GM19238 (cell line): ENCODE data around the gene ZNF254.
"Not testable (repeated sequence)": the region's sequence is repeated elsewhere in the genome, so short reads cannot be mapped to it uniquely, and the experiment has no call there.

Source experiments
- DNase-seq: peaks from one replicate; pipeline ENCODE4 v3.0.0; 2011; ENCODE audit warnings: low spot score; ENCODE audit not compliant: insufficient read length

The ZNF254 gene

DNA sequence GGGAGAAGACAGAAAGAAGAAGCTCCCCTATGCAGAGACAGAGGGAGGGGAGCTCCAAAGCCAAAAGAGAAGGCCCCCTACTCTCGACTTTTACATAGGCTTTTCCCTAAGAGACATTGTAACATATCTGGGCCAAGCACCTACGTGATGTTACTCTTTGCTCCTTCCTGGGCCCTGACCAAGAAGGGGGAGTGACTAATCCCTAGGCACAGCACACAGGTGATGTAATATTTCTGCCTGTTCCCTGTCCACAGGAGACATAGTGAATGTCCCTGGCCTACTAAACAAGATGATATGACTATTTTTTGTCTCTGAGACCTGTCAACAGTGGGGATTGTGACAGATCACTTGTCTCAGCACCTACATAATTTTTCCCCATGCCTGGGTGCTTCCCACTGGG, 15.9 kb upstream of the ZNF254 start:
- no peak for DNase-seq

DNA sequence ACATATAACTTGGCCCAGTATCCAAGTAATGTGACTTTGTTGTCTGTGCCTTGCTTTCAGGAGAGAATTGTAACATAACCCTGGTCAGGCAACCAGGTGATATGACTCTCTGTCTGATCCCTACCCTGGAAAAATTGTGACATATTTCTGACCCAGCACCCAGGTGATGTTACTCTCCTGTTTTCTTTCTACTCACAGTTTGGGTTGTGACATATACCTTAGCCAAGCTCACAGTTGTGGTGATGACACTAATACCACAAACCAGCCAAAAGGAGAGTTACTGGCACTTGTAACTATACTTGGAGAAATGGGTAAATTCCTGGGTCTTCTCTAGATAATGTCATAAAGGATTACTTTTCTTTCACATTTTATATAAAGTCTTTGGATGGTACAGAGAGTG, 14.3 kb upstream of the ZNF254 start:
- no peak for DNase-seq

DNA sequence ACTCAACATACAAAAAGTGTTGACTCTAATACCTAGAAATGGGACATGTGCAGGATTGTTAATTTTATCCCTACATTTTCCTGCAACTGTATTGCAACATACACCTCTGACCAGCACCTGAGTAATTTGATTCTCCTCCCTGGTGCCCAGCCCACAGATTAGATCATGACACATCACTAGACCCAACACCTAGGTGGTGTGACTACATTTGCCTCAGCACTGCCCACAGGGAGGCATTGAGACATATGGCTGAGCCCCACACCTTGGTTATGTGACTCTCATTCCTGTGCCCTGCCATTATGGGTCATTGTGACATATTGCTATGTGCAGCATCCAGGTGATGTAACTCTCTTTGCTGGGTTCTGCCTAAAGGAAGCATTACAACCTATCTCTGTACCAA, 13.2 kb upstream of the ZNF254 start:
- DNase-seq = no peak

DNA sequence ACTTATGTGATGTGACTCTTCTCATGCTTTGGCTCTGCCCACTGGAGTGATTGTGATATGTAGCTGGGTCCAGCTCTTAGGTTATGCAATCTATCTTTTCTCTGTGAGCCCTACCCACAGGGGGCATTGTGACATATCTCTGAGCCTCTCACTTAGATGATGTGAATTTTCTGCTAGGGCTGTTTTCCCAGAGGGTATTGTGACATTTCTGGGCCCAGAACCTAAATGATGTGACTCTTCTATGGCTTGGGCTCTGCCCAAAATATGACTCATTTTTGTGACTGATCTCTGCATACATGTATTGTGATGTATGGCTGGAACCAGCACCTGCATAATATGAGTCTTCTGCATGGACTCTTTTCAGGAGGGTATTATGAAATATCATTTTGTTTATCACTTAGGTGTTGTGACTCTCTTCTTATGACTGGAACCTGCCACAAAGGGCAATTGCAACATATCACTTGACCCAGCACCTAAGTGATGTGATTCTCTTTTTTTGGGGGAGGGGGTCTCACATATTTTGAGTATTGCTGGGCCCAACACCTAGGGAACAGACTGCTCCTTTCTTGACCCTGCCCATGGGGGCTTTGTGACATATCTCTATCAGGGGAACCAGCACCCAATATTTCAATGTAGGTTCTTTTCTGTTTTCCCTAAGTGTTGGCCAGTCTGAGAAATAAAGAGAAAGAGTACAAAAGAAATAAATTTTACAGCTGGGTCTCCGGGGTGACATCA, 12.1 kb upstream of the ZNF254 start:
- no peak for DNase-seq

DNA sequence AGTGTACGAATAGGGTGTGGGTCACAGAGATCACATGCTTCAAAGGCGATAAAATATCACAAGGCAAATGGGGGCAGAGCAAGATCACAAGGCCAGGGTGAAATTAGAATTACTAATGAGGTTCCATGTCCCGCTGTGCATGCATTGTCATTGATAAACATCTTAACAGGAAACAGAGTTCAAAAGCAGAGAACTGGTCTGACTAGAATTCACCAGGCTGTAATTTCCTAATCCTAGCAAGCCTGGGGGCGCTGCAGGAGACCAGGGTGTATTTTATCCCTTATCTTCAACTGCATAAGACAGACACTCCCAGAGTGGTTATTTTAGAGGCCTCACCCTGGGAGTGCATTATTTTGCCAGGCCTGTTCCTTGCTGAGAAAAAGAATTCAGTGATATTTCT, 11.5 kb upstream of the ZNF254 start:
- DNase-seq = not testable (repeated sequence)

DNA sequence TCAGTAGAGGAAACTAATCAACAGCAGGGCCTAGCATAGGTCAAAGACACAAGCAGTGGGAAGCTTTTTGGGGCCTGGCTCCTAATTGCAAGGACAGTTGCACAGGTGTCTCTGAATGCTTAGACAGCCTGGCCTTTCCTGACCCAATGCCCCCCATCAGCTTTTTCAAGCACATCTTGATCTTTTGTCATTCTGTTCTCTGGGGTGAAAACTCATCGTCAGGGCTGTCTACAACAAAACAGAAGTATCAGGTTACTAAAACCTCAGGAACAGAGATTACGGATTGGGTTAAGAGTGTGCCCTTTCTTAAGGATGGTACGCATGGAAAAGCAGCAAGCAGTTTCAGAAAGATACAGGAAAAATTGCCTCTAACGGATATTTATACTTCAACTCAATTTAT, 8.3 kb upstream of the ZNF254 start:
- no peak for DNase-seq

DNA sequence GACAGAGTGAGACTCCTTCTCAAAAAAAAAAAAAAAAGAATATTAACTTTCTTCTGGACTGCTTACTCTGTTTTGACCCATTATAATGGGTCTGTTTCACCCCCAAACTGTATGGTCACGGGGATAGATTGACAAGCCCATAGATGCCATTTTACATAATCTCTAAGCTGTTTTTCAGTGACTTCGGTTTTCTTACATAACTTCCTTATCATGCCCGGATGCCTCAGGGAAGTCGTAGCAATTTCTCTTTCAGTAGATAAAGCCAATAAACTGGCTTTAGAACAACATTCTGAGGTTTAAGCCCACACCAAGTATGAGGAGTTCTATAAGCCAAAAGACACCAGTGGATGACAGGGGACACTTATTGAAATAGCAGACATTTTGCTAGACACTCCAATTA, 5.9 kb upstream of the ZNF254 start:
- DNase-seq = no peak

DNA sequence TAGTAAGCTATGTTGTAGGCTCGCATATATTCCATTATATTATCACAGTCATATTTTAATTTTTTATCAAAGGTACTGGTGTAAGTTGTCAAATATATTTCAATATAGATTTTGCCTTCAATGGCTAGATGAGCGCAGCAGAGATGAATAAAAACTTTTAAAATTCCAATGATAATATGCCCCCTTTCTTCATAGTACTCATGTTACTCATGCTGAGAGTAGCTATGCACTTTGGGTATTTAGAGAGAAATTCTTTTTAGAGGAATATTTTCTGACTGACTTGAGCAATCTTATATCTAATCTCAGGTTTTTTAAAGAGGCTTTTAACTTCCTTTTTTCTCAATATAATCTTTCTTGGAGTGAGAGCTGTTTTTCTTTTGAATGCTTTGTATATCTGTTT, 11.4 kb downstream of the ZNF254 start:
- DNase-seq = no peak

DNA sequence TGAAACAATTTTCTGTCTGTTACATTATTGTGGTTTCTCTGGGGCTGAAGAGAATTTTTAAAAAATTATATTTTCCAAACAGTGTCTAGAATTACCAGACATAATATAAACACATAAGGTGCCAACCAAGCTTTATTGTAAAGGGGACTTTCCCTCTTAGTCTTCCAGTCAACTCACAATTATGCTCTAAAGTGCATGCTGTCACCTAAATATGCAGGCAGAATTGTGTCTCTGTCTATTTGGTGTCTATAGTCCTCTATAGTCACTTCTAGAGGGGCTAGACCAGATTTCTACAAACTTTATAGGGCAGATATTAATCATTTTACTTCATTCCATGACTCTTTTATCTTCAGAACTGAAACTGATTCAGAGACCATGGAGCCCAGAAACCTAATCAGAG, 12.8 kb downstream of the ZNF254 start:
- DNase-seq = no peak

DNA sequence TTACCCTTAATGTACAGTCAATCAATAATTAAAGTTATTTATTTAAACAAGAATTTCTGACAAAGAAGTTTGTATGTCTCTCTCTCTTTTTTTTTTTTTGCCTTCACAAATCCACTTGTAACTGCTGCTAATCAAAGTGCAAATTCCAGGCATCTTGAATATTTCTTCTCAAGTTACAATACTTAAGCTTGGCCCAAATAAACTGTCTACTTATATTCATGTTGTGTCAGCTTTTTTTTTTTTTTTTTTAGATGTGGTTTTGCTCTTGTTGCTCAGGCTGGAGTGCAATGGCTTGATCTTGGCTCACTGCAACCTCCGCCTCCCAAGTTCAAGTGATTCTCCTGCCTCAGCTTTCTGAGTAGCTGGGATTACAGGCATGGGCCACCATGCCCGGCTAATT, 13.6 kb downstream of the ZNF254 start:
- not testable (repeated sequence) for DNase-seq

DNA sequence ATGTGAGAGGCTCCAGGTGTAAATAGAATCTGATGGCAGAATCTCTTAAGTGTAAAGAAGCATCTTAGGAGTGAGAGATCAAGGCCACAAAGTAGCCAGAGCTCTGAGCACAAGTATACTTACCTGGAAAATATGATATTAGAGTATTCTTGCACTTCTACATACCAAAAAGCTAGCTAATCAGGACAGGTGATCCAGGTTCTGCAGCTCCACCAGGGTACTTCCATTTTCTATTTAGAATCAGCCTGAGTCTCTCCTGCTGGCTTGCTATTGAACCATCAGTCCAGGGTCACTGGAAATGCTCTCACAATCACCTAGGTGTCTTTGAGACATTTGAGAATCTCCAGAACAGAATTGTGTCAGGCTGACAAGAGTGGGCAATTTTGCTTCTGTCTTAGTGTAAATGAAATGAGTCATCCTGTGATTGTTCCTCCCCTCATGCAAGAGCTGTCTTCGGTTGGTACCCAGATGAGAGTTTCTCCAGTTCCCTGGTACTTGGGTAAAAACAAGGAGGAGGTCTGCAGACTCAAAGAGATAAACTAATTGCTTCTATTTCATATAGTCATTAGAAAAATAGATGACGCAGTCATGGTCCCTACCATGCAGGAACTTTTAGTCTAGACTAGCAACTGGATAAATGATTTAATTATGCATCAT, 14.6 kb downstream of the ZNF254 start:
- no peak for DNase-seq

DNA sequence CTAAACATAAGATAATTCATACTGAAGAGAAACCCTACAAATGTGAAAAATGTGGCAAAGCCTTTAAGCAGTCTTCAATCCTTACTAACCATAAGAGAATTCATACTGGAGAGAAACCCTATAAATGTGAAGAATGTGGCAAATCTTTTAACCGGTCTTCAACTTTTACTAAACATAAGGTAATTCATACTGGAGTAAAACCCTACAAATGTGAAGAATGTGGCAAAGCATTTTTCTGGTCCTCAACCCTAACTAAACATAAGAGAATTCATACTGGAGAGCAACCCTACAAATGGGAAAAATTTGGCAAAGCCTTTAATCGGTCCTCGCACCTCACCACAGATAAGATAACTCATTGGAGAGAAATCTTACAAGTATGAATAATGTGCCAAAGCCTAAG, 40.6 kb downstream of the ZNF254 start:
- DNase-seq = no peak

DNA sequence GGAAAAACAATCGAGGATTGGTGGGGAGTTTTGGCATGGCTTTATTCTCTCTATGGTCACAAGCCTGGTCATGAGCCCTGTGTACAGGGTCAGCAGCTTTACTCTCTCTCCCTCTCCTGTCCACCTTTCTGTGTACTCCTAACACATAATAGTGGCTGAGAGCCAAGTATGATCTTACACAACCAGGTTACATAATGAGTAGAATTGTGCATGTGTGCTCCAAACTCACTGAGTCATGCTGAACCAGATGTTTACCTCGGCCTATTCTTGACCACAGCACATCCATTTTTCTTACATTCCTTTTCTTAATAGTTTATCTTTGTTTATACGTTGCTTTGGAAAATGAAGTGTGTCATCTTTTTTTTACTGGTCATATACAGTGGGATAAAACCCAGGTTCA, 53.1 kb downstream of the ZNF254 start:
- no peak for DNase-seq

DNA sequence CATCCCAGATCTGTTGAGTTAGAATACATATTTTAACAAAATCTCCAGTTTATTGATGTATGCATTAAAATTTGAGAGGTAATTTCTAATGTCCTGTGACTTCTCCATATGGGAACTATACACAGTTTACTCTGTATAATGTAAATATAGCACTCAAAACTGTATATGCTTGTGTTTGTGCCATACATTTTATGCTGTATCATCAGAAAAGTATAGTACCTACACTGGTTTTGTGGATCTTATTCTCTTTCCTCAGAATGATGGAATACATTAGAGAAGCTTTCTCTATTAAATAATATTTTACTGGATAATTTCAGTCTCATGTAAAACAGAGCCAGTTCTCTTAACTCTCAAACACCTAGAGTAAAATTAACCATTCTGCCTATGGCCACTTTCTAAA, 53.6 kb downstream of the ZNF254 start:
- DNase-seq = no peak

DNA sequence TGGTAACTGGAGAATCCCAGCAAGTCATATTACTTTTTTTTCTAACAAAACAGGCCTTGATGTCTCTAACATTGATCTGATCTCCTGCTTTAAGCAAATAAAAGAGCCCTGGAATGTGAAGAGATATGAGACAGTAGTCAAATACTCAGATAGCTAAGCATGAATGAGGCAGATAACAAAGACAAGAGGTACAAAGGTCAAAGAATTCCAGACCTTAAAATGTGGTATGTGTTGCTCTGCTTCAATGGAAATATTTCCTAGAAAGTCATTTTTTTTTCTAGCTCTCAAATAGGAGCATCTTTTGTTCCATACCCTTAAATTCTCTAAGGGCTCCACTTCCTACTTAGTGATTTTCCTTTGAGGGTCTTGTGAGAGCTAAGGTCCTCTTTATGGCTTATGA, 54.6 kb downstream of the ZNF254 start:
- no peak for DNase-seq

DNA sequence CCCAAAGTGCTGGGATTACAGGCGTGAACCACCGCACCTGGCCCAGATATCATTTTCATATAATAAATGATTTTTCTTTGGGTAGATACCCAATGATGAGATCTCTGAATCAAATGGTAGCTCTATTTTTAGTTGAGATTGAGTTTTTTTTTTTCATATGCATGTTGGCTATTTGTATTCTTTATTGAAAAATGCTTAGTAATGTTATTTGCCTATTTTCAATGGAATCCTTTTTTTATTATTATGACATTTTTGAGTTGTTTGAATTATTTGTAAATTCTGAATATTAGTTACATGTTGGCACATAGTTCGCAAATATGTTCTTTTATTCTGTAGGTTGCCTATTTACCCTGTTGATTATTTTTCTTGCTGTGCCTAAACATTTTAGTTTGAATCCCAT, 55.8 kb downstream of the ZNF254 start:
- no peak for DNase-seq

DNA sequence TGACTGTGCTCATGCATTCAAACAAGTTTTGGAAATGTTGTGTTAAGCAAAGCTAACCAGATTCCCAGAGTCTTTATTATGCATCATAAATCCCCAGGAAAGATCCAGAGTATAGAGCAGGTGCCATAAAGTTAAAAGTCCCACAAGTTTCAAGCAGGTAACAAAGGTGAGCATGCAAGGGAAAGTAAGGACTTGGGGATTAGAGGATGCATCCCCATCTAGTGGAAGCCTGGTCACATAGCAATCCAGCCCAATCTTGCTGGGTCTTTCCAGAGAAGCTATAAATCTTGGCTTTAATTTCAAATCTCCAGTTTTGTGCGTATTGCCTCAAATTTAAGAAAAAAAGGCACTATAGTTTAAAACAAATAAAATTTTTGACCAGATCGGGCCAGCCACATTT, 72.7 kb downstream of the ZNF254 start:
- no peak for DNase-seq

DNA sequence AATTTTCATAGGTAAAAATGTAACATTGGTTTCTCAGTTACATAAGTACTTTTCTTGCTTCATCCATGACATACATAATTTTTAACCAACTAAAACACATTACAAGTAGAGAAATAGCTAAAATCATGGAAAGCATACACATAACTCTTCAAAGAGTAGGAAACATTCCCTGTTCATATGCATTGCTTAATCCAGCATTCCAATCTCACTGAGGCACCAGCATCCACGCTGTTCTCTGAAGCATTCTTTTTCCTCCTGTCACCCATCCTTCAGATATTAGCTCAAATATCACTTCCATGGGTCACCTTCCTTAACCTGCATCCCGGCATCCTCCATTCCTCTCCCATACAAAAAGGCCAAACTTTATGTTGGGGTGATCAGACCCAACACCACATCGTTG, 79.1 kb downstream of the ZNF254 start:
- no peak for DNase-seq

DNA sequence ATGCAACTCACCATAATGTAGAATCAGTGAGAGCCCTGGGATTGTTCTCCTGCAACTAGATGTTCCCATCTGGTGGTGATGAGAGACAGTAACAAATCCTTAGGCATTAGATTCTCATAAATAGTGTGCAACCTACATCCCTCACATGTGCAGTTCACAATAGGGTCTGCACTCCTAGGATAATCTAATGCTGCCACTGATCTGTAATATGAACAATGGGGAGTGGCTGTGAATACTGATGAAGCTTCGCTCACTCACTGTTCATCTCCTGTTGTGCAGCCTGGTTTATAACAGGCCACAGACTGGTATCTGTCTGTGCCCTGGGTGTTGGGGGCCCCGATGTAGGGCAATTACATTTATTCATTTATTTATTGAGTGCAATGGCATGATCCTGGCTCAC, 86.9 kb downstream of the ZNF254 start:
- no peak for DNase-seq

DNA sequence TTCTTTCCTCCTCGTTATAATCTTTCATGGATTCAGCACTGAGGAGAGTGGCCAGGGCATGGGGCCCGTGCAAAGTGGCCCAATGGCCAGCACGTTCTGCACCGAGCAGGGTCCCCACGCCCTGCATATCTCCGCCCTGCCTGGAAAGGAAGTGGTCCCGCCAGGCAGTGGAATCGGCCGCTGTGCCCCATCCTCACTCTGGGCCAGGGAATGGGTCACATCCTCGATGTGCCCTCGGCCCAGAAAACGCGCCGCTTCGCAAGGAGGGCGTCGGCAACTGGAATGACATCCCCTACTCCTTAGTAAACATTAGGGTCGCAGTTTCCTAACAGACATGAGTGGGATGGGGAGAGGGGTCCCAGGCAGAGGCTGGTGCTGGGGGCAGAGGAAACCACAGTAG, 90.7 kb downstream of the ZNF254 start:
- DNase-seq = no peak

DNA sequence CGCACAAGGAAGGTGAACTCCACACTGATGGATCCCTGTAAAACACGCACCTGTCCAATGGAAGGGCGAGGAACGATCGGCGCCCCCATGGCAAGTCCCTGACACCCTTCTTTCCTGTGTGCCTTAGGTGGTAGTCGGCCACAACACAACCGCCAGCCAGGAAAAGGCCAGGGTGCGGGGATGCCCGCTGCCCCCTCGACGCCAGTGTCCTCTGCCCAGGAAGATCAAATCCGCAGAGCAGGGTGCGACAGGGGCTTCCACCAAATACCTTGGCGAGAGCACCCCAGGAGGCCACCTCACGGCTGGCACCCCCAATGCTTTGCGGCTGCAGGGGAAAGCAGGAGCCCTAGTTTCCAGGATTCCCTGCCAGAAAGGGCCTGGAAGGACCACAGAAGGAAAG, 91.2 kb downstream of the ZNF254 start:
- DNase-seq = no peak
